ENCODE data around the gene CAMP. TPM values are rescaled to one million over a fixed set of nuclear protein-coding genes. Genes with fewer than 3 reads are reported as not detected.

Gene CAMP
- polyA plus RNA-seq, 1 of the 3 experiments (the other 2 are of a cell fraction), result not detected

DNA sequence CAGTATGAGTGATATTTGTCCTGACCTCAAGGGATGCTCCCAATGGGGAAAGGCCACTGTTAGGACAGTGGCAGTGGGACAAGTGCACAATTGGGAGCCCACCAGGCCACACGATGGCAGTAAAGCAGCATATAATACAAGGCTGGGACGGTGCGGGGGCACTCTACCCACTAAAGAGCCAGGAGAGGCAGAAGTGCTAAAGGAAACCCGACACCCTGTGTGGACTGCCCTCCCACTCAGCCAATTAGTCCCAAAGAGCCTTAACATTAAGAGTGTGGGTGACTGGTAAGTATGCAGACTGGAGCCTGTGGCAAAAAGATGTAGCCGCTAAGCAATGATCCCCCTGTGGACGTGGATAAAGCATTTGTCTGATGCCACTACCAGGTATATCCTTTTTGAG lies 9.4 kb downstream of the CAMP start:
- no peaks in the 10 kb centered on the region for H3K36me3 ChIP-seq (replicated peaks in 1 of 2; ENCODE audit: control insufficient read depth in 1 of 2, insufficient read depth in 2 of 2, low read length in 1 of 2)
- no peaks in the 10 kb centered on the region for H3F3A ChIP-seq (replicated peaks; ENCODE audit: insufficient read depth)
- ChIA-PET CTCF (interaction anchor here (0.6 to 11.9 kb wide), 10 partner anchors 8 to 407 kb away, joined by 3 to 120 read pairs (median 4); partner anchors contain the start of genes CAMP and ZNF589), POLR2A (no interaction called here)
- no peaks in the 10 kb centered on the region for H4K20me1 ChIP-seq (ENCODE audit: insufficient read depth)
- no peaks in the 10 kb centered on the region for H3K9me3 ChIP-seq
- H3K4me2 ChIP-seq, result no peak overlapping the region
- H3K9me2 ChIP-seq, result no peaks in the 10 kb centered on the region
- H3K27me3 ChIP-seq (ENCODE audit: insufficient read depth), result no peaks in the 10 kb centered on the region
- 32% methylated on average over 6 of the region's 6 CpGs for WGBS (ENCODE audit: low lambda C conversion rate)
- H3K9ac ChIP-seq, result no peak overlapping the region
- no peak overlapping the region; a peak in 1 of 4 replicates for H3K27ac ChIP-seq (ENCODE audit: low read depth in 2 of 2, low read length in 1 of 2)
- H3K4me3 ChIP-seq (ENCODE audit: low read depth in 2 of 2, low read length in 1 of 2), result peak overlapping the region in 1 of 2 experiments; percentile 29; a peak in 1 of 4 replicates
- peak; percentile 81 for DNase-seq
- H3K79me2 ChIP-seq (ENCODE audit: insufficient read depth), result no peaks in the 10 kb centered on the region
- H2AFZ ChIP-seq (ENCODE audit: low read depth), result peak overlapping the region; percentile 84
- peaks cover 0 to 2% of the 10 kb centered on the region in 2 experiments; a peak in 1 of 4 replicates for H3K4me1 ChIP-seq (ENCODE audit: control insufficient read depth in 1 of 2, insufficient read depth in 2 of 2, low read depth in 1 of 2, low read length in 1 of 2)
- TF ChIP-seq RCOR1 (IDR thresholded peaks at IDR 0.05; ENCODE audit: low read length), result 0 out of 2 replicates have a peak, but pooled peaks have one; percentile 8
- TF ChIP-seq, protein P1, sequence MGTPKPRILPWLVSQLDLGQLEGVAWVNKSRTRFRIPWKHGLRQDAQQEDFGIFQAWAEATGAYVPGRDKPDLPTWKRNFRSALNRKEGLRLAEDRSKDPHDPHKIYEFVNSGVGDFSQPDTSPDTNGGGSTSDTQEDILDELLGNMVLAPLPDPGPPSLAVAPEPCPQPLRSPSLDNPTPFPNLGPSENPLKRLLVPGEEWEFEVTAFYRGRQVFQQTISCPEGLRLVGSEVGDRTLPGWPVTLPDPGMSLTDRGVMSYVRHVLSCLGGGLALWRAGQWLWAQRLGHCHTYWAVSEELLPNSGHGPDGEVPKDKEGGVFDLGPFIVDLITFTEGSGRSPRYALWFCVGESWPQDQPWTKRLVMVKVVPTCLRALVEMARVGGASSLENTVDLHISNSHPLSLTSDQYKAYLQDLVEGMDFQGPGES (IDR thresholded peaks at IDR 0.05; ENCODE audit: low read depth, low read length), result no peak
- TF ChIP-seq, protein P2, sequence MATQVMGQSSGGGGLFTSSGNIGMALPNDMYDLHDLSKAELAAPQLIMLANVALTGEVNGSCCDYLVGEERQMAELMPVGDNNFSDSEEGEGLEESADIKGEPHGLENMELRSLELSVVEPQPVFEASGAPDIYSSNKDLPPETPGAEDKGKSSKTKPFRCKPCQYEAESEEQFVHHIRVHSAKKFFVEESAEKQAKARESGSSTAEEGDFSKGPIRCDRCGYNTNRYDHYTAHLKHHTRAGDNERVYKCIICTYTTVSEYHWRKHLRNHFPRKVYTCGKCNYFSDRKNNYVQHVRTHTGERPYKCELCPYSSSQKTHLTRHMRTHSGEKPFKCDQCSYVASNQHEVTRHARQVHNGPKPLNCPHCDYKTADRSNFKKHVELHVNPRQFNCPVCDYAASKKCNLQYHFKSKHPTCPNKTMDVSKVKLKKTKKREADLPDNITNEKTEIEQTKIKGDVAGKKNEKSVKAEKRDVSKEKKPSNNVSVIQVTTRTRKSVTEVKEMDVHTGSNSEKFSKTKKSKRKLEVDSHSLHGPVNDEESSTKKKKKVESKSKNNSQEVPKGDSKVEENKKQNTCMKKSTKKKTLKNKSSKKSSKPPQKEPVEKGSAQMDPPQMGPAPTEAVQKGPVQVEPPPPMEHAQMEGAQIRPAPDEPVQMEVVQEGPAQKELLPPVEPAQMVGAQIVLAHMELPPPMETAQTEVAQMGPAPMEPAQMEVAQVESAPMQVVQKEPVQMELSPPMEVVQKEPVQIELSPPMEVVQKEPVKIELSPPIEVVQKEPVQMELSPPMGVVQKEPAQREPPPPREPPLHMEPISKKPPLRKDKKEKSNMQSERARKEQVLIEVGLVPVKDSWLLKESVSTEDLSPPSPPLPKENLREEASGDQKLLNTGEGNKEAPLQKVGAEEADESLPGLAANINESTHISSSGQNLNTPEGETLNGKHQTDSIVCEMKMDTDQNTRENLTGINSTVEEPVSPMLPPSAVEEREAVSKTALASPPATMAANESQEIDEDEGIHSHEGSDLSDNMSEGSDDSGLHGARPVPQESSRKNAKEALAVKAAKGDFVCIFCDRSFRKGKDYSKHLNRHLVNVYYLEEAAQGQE (IDR thresholded peaks at IDR 0.05; ENCODE audit: low read depth, low read length), result no peak
- no peak for TF ChIP-seq ELF1 (IDR thresholded peaks at IDR 0.05)
- peak; percentile 79 for TF ChIP-seq RAD21 (IDR thresholded peaks at IDR 0.05; ENCODE audit: low read length)
- TF ChIP-seq FOXJ3 (CRISPR knock-in tag; IDR thresholded peaks at IDR 0.05), result no peak
- TF ChIP-seq, protein P3, sequence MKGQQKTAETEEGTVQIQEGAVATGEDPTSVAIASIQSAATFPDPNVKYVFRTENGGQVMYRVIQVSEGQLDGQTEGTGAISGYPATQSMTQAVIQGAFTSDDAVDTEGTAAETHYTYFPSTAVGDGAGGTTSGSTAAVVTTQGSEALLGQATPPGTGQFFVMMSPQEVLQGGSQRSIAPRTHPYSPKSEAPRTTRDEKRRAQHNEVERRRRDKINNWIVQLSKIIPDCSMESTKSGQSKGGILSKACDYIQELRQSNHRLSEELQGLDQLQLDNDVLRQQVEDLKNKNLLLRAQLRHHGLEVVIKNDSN (IDR thresholded peaks at IDR 0.05; ENCODE audit: borderline replicate concordance, low read depth), result no peak
- TF ChIP-seq YY1 (IDR thresholded peaks at IDR 0.05; ENCODE audit: low read depth), result no peak
- TF ChIP-seq MAX (IDR thresholded peaks at IDR 0.05; ENCODE audit: low read depth), result no peak
- TF ChIP-seq RXRA (IDR thresholded peaks at IDR 0.05; ENCODE audit: borderline replicate concordance, low read depth), result no peak
- peak; percentile 46 for TF ChIP-seq CHD2 (IDR thresholded peaks at IDR 0.05; ENCODE audit: low read length, partially characterized antibody)
- no peak for TF ChIP-seq EZH2phosphoT487 (IDR thresholded peaks at IDR 0.05; ENCODE audit: borderline replicate concordance, low read depth)
- no peak for TF ChIP-seq TAF1 (IDR thresholded peaks at IDR 0.05; ENCODE audit: borderline replicate concordance, low read depth, low read length)
- no peak for TF ChIP-seq SIN3A (IDR thresholded peaks at IDR 0.05; ENCODE audit: borderline replicate concordance, low read depth, low read length)
- no peak for TF ChIP-seq GABPA (IDR thresholded peaks at IDR 0.05; ENCODE audit: low read depth)
- TF ChIP-seq NRF1 (IDR thresholded peaks at IDR 0.05; ENCODE audit: low read depth, low read length), result no peak
- TF ChIP-seq GATA2 (CRISPR knock-in tag; IDR thresholded peaks at IDR 0.05), result no peak
- TF ChIP-seq EP300 (IDR thresholded peaks at IDR 0.05; ENCODE audit: borderline replicate concordance in 1 of 2, low read depth in 1 of 2, low read length in 1 of 2), result no peak
- no peak for TF ChIP-seq FOSL2 (IDR thresholded peaks at IDR 0.05; ENCODE audit: borderline replicate concordance, low read depth)
- no peak for TF ChIP-seq MXI1 (IDR thresholded peaks at IDR 0.05; ENCODE audit: low read depth, low read length)
- no peak for TF ChIP-seq PBX3 (IDR thresholded peaks at IDR 0.05)
- TF ChIP-seq, protein P4, sequence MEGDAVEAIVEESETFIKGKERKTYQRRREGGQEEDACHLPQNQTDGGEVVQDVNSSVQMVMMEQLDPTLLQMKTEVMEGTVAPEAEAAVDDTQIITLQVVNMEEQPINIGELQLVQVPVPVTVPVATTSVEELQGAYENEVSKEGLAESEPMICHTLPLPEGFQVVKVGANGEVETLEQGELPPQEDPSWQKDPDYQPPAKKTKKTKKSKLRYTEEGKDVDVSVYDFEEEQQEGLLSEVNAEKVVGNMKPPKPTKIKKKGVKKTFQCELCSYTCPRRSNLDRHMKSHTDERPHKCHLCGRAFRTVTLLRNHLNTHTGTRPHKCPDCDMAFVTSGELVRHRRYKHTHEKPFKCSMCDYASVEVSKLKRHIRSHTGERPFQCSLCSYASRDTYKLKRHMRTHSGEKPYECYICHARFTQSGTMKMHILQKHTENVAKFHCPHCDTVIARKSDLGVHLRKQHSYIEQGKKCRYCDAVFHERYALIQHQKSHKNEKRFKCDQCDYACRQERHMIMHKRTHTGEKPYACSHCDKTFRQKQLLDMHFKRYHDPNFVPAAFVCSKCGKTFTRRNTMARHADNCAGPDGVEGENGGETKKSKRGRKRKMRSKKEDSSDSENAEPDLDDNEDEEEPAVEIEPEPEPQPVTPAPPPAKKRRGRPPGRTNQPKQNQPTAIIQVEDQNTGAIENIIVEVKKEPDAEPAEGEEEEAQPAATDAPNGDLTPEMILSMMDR (IDR thresholded peaks at IDR 0.05), result peak; percentile 65
- peak; percentile 48 for TF ChIP-seq SMC3 (IDR thresholded peaks at IDR 0.05; ENCODE audit: low read depth, low read length)
- TF ChIP-seq MEF2A (IDR thresholded peaks at IDR 0.05; ENCODE audit: borderline replicate concordance, low read depth), result no peak
- TF ChIP-seq TCF12 (IDR thresholded peaks at IDR 0.05), result no peak
- TF ChIP-seq FOXM1 (IDR thresholded peaks at IDR 0.05; ENCODE audit: low read depth), result no peak
- TF ChIP-seq TEAD4 (IDR thresholded peaks at IDR 0.05; ENCODE audit: borderline replicate concordance, insufficient read depth), result no peak

All from SK-N-SH (cell line).